Activated CD8-positive, alpha-beta memory T cell treated with anti-CD3 and anti-CD28 coated beads for 48 hours (primary cell): ENCODE data around the gene ARHGAP6.
A peak's percentile ranks its signal among the peaks of the same experiment; 100 is the strongest.

ENCODE experiments used
- DNase-seq, 3 experiments: peaks; one replicate each; pipeline ENCODE4 v3.0.0-alpha.2; 2020; ENCODE audit warnings: low read depth in 2 of 3, low spot score in 2 of 3

The ARHGAP6 gene

GRCh38 chrX:11577603-11578002 lies 88.1 kb downstream of the ARHGAP6 start:
- no peak for DNase-seq

DNA sequence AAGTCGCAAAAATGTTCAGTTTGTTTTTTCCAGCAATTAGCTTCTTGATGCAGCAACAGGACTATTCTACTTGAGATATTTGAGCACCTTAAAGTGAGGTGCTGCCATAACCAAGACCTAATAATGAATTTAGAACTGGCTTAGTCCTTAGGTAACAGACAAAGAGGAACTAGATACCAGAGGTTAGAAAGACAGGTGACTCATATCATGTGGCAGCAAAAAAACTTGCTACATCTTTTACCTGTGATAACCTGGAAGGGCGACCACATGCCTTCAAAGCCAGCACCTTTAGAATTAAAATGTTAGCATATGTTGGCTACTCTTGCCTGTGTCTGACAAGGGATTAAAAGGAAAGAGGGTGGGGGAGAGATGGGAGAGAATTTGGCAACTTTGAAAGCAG lies 90.4 kb downstream of the ARHGAP6 start:
- no peak for DNase-seq

DNA sequence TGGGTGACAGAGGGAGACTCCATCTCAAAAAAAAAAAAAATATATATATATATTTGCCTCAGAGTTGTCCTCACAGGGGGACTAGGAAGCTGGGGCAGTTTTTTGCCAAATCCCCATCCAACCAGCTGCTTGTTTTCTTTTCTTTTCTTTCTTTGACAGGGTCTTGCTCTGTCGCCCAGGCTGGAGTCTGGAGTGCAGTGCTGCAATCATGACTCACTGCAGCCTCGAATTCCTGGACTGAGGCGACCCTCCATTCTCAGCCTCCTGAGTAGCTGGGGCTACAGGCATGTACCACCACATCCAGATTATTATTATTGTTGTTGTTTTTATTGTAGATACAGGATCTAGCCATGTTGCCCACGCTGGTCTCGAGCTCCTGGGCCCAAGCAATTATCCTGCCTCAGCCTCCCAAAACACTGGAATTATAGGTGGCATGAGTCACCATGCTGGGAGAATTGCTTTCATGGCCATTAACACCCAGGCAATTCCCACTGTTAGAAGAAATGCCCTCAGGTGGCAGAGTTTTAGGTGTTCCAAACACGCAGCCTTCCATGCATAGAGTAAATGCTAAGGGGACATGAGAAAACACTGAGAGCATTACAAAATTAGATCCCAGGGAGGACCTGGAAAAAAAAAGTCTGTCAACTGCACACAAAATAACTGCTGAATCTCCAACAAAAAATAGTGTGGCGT lies 98.0 kb downstream of the ARHGAP6 start:
- no peak for DNase-seq

GRCh38 chrX:11566789-11567188 lies 98.9 kb downstream of the ARHGAP6 start:
- DNase-seq: no peak

DNA sequence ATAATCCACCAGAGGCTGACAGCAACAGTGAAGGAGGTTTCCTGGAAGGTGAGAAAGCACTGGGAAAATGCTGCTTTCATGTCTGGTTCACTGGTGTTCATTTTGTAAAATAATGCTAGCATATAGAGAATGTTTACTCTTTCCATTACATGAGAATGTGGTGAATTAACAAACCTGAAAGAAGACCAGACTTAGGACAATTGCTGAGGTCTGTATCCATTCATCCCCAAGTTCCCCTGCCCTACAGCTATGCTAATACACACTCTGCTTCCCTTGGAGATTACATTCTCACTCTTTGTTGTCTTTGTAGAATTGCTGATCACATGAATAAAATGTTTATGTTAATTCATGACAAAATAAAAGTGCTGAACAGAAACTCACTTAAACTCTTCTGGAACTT lies 99.5 kb downstream of the ARHGAP6 start:
- DNase-seq: no peak

- DNase-seq: no peak
Measured at GRCh38 chrX:11564546-11564945, 101.2 kb downstream of the ARHGAP6 start.

GRCh38 chrX:11562570-11562969 lies 103.2 kb downstream of the ARHGAP6 start:
- DNase-seq: no peak

DNA sequence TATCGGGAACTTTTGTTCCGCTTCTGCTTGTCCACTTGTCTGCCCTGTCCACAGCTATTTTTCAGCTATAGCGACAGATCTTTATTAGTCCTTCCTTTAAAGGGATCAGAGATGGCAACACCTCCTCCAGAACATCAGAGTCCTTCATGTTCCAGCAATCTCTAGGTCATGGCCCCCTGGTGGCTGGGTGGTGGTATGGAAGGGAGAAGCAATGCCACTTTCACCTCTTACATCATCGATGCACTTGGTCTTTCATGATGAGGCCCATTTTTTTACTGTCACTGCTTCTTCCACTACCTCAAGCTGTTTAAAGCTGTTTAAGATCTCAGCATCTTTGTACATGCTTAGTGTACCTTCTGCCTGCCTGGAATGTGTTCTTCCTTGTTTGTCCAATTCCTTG lies 106.7 kb downstream of the ARHGAP6 start:
- peak in 2 of 3 experiments; percentile 2 for DNase-seq

DNA sequence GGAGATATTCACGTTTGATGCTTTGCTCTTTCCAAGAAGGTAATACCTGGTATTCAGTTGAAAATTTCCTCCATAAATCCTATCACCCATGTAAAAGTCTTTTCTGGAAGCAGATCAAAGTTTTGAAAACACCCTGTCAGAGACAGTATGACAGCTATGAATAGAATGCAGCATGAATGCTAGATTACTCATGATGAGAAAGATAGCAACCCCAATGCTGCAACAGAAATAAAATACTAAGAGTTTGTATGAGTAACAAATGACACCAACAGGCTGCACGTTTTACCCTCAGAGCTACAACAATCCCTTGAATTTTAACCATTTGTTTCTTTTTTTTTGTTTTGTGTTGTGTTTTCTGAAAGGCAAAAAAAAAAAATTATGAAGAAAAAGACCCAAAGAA lies 108.6 kb downstream of the ARHGAP6 start:
- DNase-seq: no peak

GRCh38 chrX:11555759-11556158 lies 110.0 kb downstream of the ARHGAP6 start:
- no peak for DNase-seq

DNA sequence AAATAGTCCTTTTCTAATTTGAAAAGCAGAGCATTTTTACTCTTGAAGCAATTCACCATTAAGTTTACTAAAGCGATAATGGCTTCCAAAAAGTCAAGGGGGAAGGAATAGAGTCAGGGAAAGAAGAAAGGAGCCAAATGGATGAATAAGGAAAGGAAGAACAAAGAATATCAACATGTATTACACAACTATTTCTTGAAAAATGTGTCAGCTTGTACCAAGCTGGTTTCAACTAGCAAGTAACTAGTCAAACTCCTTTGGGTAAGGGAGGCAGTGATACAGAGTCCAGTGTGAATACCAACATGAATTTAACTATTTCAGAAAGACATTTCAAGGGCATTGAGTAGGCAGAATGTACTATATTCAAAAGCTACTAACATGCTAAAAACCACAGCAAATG lies 112.1 kb downstream of the ARHGAP6 start:
- no peak for DNase-seq

DNA sequence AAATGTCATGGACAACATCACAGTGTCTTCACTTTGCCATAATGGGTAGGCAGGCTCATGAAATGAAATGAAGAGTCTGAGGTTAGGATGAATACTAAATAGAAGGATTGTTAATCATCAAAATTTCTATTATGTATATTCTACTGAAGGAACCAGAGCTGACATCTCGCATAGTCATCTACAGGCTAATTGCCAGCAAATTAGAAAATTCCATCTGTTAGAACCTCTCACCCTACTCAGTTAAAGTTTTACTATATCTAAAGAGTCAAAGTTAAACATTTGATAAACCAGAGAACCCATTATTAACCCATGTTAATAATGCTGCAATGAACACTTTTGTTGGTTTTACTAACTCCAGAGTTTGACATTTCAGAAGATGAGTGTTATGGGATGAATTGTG lies 114.6 kb downstream of the ARHGAP6 start:
- DNase-seq: no peak

- no peak for DNase-seq
Measured at GRCh38 chrX:11546917-11547316, 118.8 kb downstream of the ARHGAP6 start.

DNA sequence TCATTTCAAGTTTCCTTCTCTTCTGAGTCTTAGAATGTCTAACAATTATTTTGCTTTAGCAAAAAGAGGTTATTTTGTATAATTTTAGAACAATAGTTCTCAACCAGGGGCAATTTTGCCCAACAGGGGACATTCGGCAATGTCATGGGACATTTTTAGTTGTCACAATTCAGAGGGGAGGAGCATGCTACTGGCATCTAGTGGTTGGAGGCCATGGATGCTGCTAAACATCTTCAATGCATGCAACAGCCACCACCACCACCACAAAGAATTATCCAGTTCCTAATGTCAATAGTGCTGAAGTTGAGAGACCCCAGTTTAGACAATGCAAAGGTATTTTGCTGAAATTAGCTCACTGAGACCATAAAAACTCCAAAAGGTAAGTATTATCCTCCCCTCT lies 122.5 kb downstream of the ARHGAP6 start:
- DNase-seq: no peak

- DNase-seq: no peak
Measured at GRCh38 chrX:11541510-11541909, 124.2 kb downstream of the ARHGAP6 start.

DNA sequence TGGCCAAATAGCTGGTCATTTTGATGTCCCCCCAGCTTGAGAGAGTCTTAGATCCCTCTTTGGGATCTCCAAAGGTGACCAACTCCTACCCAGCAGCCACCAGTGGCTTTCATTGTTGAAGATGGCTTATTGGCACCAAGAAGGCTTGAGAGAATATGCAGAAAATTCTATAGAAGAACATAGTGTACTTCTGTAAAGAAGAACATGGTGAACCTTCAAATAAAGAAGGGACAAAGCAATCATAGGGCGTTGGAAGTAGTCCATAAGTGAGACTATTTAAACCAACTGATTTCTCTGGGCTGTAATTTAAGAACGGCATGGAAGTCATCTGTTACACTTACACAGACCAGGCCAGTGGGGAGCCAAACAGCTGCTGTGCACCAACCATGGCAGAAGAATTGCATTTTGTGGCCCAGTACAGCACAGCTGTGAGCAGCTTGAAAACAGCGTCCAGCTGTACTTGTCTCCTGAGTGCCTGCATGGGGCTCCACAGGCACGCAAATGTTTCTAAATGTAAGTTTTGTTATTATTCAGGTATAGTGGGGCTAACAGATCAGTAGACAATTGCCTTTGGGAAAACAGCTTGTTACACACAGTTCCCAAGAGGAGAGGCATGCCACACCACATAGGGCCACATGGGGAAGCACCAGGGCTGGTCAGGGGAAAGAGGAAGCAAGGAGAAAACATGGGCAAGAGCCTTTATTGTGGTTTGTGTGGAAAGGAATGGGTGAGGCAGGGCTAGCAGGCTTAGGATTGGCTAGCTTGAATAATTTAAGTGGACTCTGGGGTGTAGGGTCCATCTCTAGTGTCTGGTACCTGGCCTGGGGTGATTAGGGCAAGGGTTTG lies 125.0 kb downstream of the ARHGAP6 start:
- DNase-seq: no peak

DNA sequence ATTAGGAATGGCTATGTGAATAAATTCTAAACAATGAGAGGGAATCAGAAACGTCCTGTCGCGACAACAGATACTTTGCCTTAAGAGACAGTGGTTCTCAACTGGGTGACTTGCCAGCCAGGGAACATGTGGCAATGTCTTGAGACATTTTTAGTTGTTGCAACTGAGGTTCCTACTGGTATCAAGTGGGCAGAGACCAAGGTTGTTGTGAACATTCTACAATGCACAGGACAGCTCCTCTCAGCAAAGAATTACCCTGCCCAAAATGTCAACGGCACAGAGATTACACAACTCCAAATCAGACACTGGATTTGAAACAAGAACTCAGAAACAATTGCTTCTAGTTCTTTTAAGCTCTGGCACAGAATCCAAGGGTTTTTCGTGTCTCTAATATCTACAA lies 128.6 kb downstream of the ARHGAP6 start:
- DNase-seq: no peak

DNA sequence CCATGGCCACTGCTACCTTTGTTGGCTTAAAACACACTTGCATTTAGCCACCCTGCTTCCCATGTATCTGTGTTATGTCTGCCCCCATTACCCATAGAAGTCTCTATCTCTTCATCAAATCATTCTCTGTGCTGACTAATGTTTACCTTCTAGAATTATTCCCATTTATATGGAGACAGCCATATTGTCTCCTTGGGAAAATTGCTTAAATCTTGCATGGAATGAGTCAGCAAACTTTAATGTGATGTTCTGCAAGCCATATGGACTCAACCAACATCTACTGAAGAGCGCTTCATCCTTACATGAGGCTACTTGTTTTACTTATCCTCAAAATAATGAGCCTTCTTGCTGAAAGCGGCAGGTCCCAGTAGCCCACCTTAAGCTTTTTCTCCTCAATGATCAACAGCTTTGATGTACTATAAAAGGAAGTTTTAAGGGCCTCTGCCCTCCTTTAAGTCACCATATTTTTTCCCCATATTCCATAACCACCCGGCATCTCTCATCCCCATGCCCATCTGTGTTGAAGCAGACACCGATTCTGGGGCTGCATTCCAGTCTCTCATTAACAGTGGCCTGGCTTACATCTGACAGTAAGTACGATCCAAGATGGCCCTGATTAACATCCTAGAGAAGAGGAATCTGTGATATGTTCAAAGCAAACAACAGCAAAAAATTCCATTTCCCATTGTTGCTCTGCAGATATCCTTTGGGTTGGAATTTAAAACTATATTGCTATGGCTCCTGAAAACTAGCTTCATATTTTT lies 130.4 kb downstream of the ARHGAP6 start:
- no peak for DNase-seq

DNA sequence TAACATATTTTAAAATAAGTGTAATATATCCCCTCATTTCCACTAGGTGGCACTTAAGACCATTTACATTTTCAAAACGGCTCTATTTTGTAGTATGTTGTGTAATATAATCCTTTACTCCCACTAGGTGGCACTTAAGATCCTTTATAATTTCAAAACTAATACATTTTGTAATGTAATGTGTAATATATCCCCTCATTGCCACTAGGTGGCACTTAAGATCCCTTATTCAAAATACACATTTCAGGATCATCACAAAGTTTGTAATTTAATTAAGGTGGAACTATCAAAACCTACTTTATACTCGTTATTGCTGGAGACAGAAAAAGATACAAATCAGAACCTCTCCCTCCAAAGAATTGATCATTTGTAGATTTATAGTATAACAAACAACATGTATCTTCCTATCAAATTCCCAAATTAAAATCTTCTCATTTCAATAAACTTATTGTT lies 132.5 kb downstream of the ARHGAP6 start:
- no peak for DNase-seq

- DNase-seq: no peak
Measured at GRCh38 chrX:11532291-11533078, 133.2 kb downstream of the ARHGAP6 start.

GRCh38 chrX:11531226-11531625 lies 134.5 kb downstream of the ARHGAP6 start:
- no peak for DNase-seq
